MM.1S (cell line): ENCODE measurements around the gene PROX2.

Source experiments
- EZH2 ChIP-seq: fragments of 300-600 bp; sonication (generic); optimal IDR thresholded peaks from 2 replicates; pipeline ENCODE3; 2017; ENCODE audit warnings: low read depth, mild to moderate bottlenecking, antibody characterized with exemption, low read length, mixed read lengths
- TF ChIP-seq, protein P1 (sequence below): fragments of 300-600 bp; sonication (generic); IDR thresholded peaks from 2 replicates; pipeline ENCODE4 v1.5.1; 2016; ENCODE audit warnings: antibody characterized with exemption, low read length, mixed read lengths

- TF ChIP-seq, protein P1, sequence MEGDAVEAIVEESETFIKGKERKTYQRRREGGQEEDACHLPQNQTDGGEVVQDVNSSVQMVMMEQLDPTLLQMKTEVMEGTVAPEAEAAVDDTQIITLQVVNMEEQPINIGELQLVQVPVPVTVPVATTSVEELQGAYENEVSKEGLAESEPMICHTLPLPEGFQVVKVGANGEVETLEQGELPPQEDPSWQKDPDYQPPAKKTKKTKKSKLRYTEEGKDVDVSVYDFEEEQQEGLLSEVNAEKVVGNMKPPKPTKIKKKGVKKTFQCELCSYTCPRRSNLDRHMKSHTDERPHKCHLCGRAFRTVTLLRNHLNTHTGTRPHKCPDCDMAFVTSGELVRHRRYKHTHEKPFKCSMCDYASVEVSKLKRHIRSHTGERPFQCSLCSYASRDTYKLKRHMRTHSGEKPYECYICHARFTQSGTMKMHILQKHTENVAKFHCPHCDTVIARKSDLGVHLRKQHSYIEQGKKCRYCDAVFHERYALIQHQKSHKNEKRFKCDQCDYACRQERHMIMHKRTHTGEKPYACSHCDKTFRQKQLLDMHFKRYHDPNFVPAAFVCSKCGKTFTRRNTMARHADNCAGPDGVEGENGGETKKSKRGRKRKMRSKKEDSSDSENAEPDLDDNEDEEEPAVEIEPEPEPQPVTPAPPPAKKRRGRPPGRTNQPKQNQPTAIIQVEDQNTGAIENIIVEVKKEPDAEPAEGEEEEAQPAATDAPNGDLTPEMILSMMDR: no peak
- no peak for TF ChIP-seq EZH2
These were observed 42.4 kb upstream of the PROX2 start for GRCh38 chr14:74918380-74918779.
